A549 treated with CORT108297 at 1 μM for 4 hours (cell line): ENCODE data around the gene ERRFI1. TPM values are rescaled to one million over a fixed set of nuclear protein-coding genes. Genes with fewer than 3 reads are reported as not detected.

ENCODE experiments used
- total RNA-seq: library from RNA; stranded (reverse); fragments of 200-300 nt; extraction: Qiagen RNA extraction; gene quantifications from 5 replicates; pipeline ENCODE4 v1.2.3, GENCODE V29; 2022

Gene ERRFI1
- 87.0 to 129 TPM (median 117 TPM) in 5 replicates for total RNA-seq

GRCh38 chr1:8026153-8026975 is at the start of gene ERRFI1:
ERRFI1 (minus strand) TSS chr1:8026309; CDS start chr1:8015619, 10,690 bp downstream.

Other genes with a start within 250 kb of the ERRFI1 start
- gene PER3, start 242.0 kb downstream of the ERRFI1 start, total RNA-seq = 0.66 to 1.3 TPM (median 0.77 TPM) in 5 replicates
- gene UTS2, start 173.2 kb downstream of the ERRFI1 start, total RNA-seq = not detected in 5 replicates
- 2.1 to 3.6 TPM (median 3.0 TPM) in 5 replicates for gene TNFRSF9, start 85.5 kb downstream of the ERRFI1 start, total RNA-seq
- gene PARK7, start 64.6 kb downstream of the ERRFI1 start, total RNA-seq = 323 to 364 TPM (median 352 TPM) in 5 replicates